NCI-H2081 treated with DMSO at 0.1 percent for 48 hours (cell line): ENCODE data around the gene SIT1.

Experiments
- DNase-seq: peaks from one replicate; lab custom pipeline; 2025; lab: John Stamatoyannopoulos, UW

The SIT1 gene, protein sequence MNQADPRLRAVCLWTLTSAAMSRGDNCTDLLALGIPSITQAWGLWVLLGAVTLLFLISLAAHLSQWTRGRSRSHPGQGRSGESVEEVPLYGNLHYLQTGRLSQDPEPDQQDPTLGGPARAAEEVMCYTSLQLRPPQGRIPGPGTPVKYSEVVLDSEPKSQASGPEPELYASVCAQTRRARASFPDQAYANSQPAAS

GRCh38 chr9:35650341-35651158 is at the start of gene SIT1:
SIT1 (minus strand) TSS chr9:35650931; CDS start chr9:35650853, 78 bp downstream.
- no peak for DNase-seq

GRCh38 chr9:35700031-35700430 is 49.3 kb upstream of the SIT1 start:
- DNase-seq: no peak

DNA sequence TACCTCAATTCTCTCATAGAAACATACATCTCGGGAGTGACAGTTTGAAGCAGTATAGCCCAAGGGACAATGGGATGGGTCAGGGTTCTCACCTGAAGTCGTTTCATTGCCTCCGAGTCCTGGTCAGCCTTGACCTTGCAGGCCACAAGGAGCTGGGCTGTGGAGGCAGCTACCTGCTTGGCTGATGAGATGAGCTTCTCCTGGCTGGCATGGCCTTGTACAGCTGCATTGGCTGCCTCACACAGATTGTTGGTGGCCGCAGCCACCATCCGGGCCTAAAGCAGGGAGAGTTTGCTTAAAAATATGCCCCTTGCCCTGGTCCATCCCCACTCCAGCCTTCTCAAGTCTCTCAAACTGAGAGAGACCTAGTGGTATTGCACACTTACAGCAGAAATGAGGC is 47.5 kb upstream of the SIT1 start:
- no peak for DNase-seq

- no peak for DNase-seq
Observed at GRCh38 chr9:35697486-35697885, 46.8 kb upstream of the SIT1 start.

- DNase-seq: no peak
Observed at GRCh38 chr9:35696520-35697215, 45.9 kb upstream of the SIT1 start.

- no peak for DNase-seq
Observed at GRCh38 chr9:35695943-35696401, 45.2 kb upstream of the SIT1 start.

- DNase-seq: no peak
Observed at GRCh38 chr9:35691757-35692301, 41.1 kb upstream of the SIT1 start.

GRCh38 chr9:35691334-35691650 is 40.6 kb upstream of the SIT1 start:
- no peak for DNase-seq

GRCh38 chr9:35690614-35691333 is 40.0 kb upstream of the SIT1 start:
- no peak for DNase-seq

DNA sequence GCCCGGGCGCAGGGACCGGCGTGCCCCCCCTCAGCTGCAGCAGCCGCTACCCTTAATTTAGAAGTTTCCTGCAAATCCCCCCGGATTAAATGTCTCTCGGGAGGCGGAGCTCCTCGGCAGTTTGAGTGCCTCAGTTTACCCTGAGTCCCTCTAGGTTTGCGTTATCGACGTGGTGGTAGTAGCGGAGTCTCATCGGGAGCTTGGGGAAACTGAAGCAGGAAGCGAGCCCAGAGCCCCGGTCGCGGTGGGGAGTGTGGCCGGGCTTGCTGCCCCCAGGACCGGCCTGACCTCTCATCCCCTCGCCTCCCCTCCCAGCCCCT is 39.5 kb upstream of the SIT1 start:
- no peak for DNase-seq

- DNase-seq: no peak
Observed at GRCh38 chr9:35689542-35690293, 39.0 kb upstream of the SIT1 start, which contains the start of gene TPM2. TPM2 (minus strand) TSS chr9:35689925; CDS start chr9:35689817, 108 bp downstream.

GRCh38 chr9:35688558-35689541 is 38.1 kb upstream of the SIT1 start:
- DNase-seq: no peak

- DNase-seq: no peak
Observed at GRCh38 chr9:35687972-35688557, 37.3 kb upstream of the SIT1 start.

- no peak for DNase-seq
Observed at GRCh38 chr9:35687306-35687705, 36.6 kb upstream of the SIT1 start.

GRCh38 chr9:35686222-35687203 is 35.8 kb upstream of the SIT1 start:
- no peak for DNase-seq

- no peak for DNase-seq
Observed at GRCh38 chr9:35685506-35685905, 34.8 kb upstream of the SIT1 start.

DNA sequence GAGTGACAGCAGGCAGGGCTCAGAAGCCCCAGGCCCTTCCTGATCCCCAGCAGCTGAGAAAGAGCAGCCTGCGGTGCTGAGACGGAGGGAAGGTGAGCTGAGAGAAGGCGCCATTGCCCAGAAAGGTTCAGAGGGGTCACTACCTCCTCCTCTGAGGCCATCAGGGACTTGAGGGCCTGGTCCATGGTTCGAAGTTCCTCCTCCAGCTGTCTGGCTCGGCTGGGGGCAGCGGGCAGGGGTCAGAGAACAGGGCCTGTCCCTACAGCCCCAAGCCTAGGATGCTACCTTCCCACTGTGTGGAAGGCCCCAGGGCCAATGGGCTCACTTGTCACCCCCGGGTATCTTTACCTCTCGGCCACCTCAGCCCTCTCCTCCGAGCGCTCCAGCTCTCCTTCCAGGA is 34.2 kb upstream of the SIT1 start:
- DNase-seq: no peak

- DNase-seq: no peak
Observed at GRCh38 chr9:35683323-35683722, 32.6 kb upstream of the SIT1 start.
